ENCODE results near the gene SYPL2.

DNA sequence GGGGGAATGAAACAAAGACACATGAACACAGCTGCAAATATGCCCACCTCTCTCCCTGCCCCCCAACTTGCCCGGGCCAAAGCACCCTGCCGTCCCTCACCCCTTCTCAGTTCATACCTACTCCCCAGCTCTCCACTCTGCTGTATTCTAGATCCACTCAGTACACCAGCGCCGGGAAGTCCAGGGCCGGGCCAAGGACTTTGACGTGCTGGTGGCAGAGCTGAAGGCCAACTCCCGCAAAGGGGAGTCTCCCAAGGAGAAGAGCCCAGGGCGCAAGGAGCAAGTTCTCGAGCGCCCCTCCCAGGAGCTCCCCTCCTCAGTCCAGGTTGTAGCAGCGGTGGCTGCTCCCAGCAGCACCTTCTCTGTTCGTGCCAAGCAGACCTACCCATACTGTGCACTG lies 22.4 kb downstream of the SYPL2 start:
- TF ChIP-seq, protein P1, sequence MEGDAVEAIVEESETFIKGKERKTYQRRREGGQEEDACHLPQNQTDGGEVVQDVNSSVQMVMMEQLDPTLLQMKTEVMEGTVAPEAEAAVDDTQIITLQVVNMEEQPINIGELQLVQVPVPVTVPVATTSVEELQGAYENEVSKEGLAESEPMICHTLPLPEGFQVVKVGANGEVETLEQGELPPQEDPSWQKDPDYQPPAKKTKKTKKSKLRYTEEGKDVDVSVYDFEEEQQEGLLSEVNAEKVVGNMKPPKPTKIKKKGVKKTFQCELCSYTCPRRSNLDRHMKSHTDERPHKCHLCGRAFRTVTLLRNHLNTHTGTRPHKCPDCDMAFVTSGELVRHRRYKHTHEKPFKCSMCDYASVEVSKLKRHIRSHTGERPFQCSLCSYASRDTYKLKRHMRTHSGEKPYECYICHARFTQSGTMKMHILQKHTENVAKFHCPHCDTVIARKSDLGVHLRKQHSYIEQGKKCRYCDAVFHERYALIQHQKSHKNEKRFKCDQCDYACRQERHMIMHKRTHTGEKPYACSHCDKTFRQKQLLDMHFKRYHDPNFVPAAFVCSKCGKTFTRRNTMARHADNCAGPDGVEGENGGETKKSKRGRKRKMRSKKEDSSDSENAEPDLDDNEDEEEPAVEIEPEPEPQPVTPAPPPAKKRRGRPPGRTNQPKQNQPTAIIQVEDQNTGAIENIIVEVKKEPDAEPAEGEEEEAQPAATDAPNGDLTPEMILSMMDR (IDR thresholded peaks at IDR 0.05): no peak
- no peak for TF ChIP-seq POLR2AphosphoS5 (IDR thresholded peaks at IDR 0.05; ENCODE audit: insufficient read depth in 1 of 2, low read depth in 1 of 2)
- TF ChIP-seq POLR2A (IDR thresholded peaks at IDR 0.05): no peak
